K562 (cell line): ENCODE results near the gene ZNF154. TPM values are rescaled to one million over a fixed set of nuclear protein-coding genes. Genes with fewer than 3 reads are reported as not detected.

ENCODE experiments used
- ATAC-seq: fragments of 200-7000 bp; cut with Tn5 transposase; 3 replicates; pipeline ENCODE4 v1.9.1; 2020; ENCODE audit warnings: moderate library complexity
- BruUV-seq: library from RNA; stranded (reverse); fragments of 400-500 nt; replicated peaks from 2 replicates; lab custom pipeline; 2021; lab: Mats Ljungman, UMichigan
- CTCF ChIA-PET: fragments of 300-600 bp; formaldehyde crosslinking; extraction: SDS; loops from one replicate; lab custom pipeline; 2021; ENCODE audit warnings: low intra/inter-chr PET ratio; lab: Yijun Ruan, JAX
- POLR2A ChIA-PET: fragments of 300-600, 350-650 bp; sonication (Branson Sonifier 250); formaldehyde crosslinking; extraction: SDS; loops from one replicate; lab custom pipeline; 2021; ENCODE audit warnings: antibody characterized with exemption, inconsistent platforms; lab: Yijun Ruan, JAX
- DNase-seq, 4 experiments: peaks; one replicate each; pipeline versions ENCODE4 v3.0.0 to v3.0.0-alpha.2; 2011 to 2018; ENCODE audit warnings: low spot score in 3 of 4, mixed read lengths in 3 of 4; ENCODE audit errors: extremely low read depth in 1 of 4
- FAIRE-seq: peaks from 2 replicates; lab custom pipeline; 2011; peaks lifted over from hg19 to GRCh38; lab: Jason Lieb, UNC
- H2AFZ ChIP-seq: 2 replicates; pipeline ENCODE4 v1.6.0; 2011; ENCODE audit warnings: low read depth, low read length, control low read depth, inconsistent platforms
- H3K27ac ChIP-seq: fragments of 200-600 bp; 3 replicates; pipeline ENCODE4 v1.8.0; 2011; ENCODE audit warnings: low read depth, mild to moderate bottlenecking, control low read depth, inconsistent platforms, low read length, moderate library complexity, mixed read lengths; ENCODE audit errors: extremely low read depth
- H3K27me3 ChIP-seq, 2 experiments: fragments of 300-600 bp in 1 of 2; 2 replicates in 1 of 2; 3 replicates in 1 of 2; pipeline versions ENCODE4 v1.6.0 to v1.8.0; 2011; ENCODE audit warnings: inconsistent platforms in 2 of 2, low read length in 2 of 2, mild to moderate bottlenecking in 1 of 2, mixed read lengths in 1 of 2, moderate library complexity in 1 of 2; ENCODE audit not compliant: control insufficient read depth in 2 of 2, insufficient read depth in 2 of 2
- H3K36me3 ChIP-seq: fragments of 300-600 bp; 3 replicates; pipeline ENCODE4 v1.8.0; 2011; ENCODE audit warnings: mild to moderate bottlenecking, low read length, inconsistent platforms; ENCODE audit not compliant: control insufficient read depth, insufficient read depth
- H3K4me1 ChIP-seq, 2 experiments: fragments of 200-600 bp in 1 of 2; replicated peaks in 1 of 2; 2 replicates in 1 of 2; 3 replicates in 1 of 2; pipeline versions ENCODE4 v1.5.1 to v1.8.0; 2011; ENCODE audit warnings: inconsistent platforms in 2 of 2, low read length in 2 of 2, mild to moderate bottlenecking in 1 of 2, mixed read lengths in 1 of 2, moderate library complexity in 1 of 2; ENCODE audit not compliant: control insufficient read depth in 2 of 2, insufficient read depth in 2 of 2
- H3K4me2 ChIP-seq: 2 replicates; pipeline ENCODE4 v1.6.1; 2011; ENCODE audit warnings: low read length, control low read depth, inconsistent platforms, mixed read lengths; ENCODE audit not compliant: insufficient read depth
- H3K4me3 ChIP-seq: fragments of 200-600 bp; sonication (generic), shearing (Covaris generic); 2 replicates; pipeline ENCODE4 v1.5.1; 2016; ENCODE audit warnings: control low read depth, inconsistent platforms
- H3K79me2 ChIP-seq: fragments of 200-600 bp; 3 replicates; pipeline ENCODE4 v1.8.0; 2011; ENCODE audit warnings: low read length, inconsistent platforms; ENCODE audit not compliant: control insufficient read depth, insufficient read depth
- H3K9ac ChIP-seq, 2 experiments: 2 replicates each; pipeline versions ENCODE4 v1.6.0 to v1.6.1; 2011; ENCODE audit warnings: low read depth in 2 of 2, low read length in 2 of 2, control low read depth in 1 of 2, inconsistent platforms in 1 of 2, mild to moderate bottlenecking in 1 of 2, mixed read lengths in 1 of 2; ENCODE audit not compliant: insufficient read depth in 1 of 2
- H3K9me1 ChIP-seq: one replicate; pipeline ENCODE4 v1.6.0; 2011; ENCODE audit warnings: inconsistent platforms, mild to moderate bottlenecking, low read length, moderate library complexity; ENCODE audit not compliant: control insufficient read depth, insufficient read depth
- H3K9me3 ChIP-seq: replicated peaks from 2 replicates; pipeline ENCODE4 v1.5.1; 2011; ENCODE audit warnings: low read depth, low read length, inconsistent platforms; ENCODE audit not compliant: control insufficient read depth, insufficient read depth
- H4K20me1 ChIP-seq: replicated peaks from 2 replicates; pipeline ENCODE4 v1.6.1; 2011; ENCODE audit warnings: low read length, inconsistent platforms, mixed read lengths; ENCODE audit not compliant: control insufficient read depth, insufficient read depth
- ARID3B ChIP-seq: fragments of 250-450 bp; sonication (Bioruptor Pico); IDR thresholded peaks from 2 replicates; pipeline ENCODE4 v1.4.0; 2020; ENCODE audit warnings: borderline replicate concordance
- NEUROD1 ChIP-seq: fragments of 150-350 bp; IDR thresholded peaks from 2 replicates; pipeline ENCODE4 v1.6.1; 2014; ENCODE audit warnings: borderline replicate concordance, low read length, low read depth; ENCODE audit not compliant: partially characterized antibody
- PCBP2 ChIP-seq: fragments of 200-400 bp; formaldehyde crosslinking; IDR thresholded peaks from 2 replicates; pipeline ENCODE4 v1.6.1; 2018; ENCODE audit warnings: low read length, low read depth, mild to moderate bottlenecking, moderate library complexity; ENCODE audit not compliant: poor library complexity, severe bottlenecking
- SAFB2 ChIP-seq: fragments of 200-400 bp; formaldehyde crosslinking; IDR thresholded peaks from 2 replicates; pipeline ENCODE4 v1.6.1; 2018; ENCODE audit warnings: borderline replicate concordance, low read length, low read depth, moderate library complexity; ENCODE audit not compliant: severe bottlenecking
- TRIM25 ChIP-seq: fragments of 450-650 bp; IDR thresholded peaks from 2 replicates; pipeline ENCODE4 v1.7.0; 2016; ENCODE audit warnings: borderline replicate concordance
- ZFP30 ChIP-seq: fragments of 250-450 bp; sonication (Bioruptor Pico); IDR thresholded peaks from 2 replicates; pipeline ENCODE4 v1.8.0; 2022; ENCODE audit warnings: moderate library complexity, mild to moderate bottlenecking, inconsistent platforms, borderline replicate concordance
- ZNF75A ChIP-seq: fragments of 450-650 bp; formaldehyde crosslinking; IDR thresholded peaks from 2 replicates; pipeline ENCODE4 v1.4.0; 2020; ENCODE audit warnings: mild to moderate bottlenecking
- WGBS: fragments of 100-300 bp; shearing (Covaris generic); methylation state at CpG from one replicate; pipeline ENCODE4 v1.1.6; 2016; ENCODE audit warnings: low coverage, mixed read lengths; ENCODE audit not compliant: insufficient coverage; ENCODE audit errors: missing lambda C conversion rate; 5-methylcytosine and 5-hydroxymethylcytosine counted together
- in situ Hi-C: fragments of 300-500 bp; cut with MboI; formaldehyde crosslinking; loops from 4 replicates; pipeline ENCODE4 v1.15.0; 2018; ENCODE audit warnings: inconsistent platforms, mixed read lengths
- intact Hi-C: fragments of 100-400 bp; cut with micrococcal nuclease; formaldehyde crosslinking; loops from 2 replicates; pipeline ENCODE4 v1.14.2; 2022
- polyA plus RNA-seq, 8 experiments: library from polyadenylated mRNA; depleted of rRNA in 4 of 8; stranded (reverse) in 5 of 8; unstranded in 3 of 8; fragments of >200 nt; fragmentation: Nextera tagmentation in 2 of 8; fragmentation: Illumina TruSeq in 1 of 8; extraction: Ambion mirVana in 2 of 8; extraction: Trizol in 1 of 8; gene quantifications; 2 replicates each; pipeline versions ENCODE4 v1.2.1 to v1.2.3, GENCODE V29; 2011 to 2014; ENCODE audit warnings: inconsistent platforms in 1 of 8, missing spikeins in 1 of 8
- total RNA-seq, 7 experiments: library from RNA; depleted of rRNA in 6 of 7; stranded (reverse); fragments of >200 nt in 6 of 7; fragmentation: Illumina TruSeq in 2 of 7; extraction: Trizol in 2 of 7; gene quantifications; 2 replicates each; pipeline versions ENCODE4 v1.2.1 to v1.2.3, GENCODE V29; 2011 to 2021; ENCODE audit warnings: low replicate concordance in 1 of 7

Gene ZNF154
- total and polyA plus RNA-seq, 9 of the 15 experiments (the other 6 are each of a cell fraction or from before 2014, with no cell fraction given) = 0.06 to 0.11 (median 0.07) TPM; not detected in 6

GRCh38 chr19:57720878-57721277 lies 11.9 kb upstream of the ZNF154 start:
- no TSS peak for BruUV-seq
- intact Hi-C loops (no loop called here), in situ Hi-C loops (no loop called here)
- Histone ChIP-seq H3K4me2 (no peak overlapping the region), H3K9me1 (no peaks in the 10 kb centered on the region), H4K20me1 (no peaks in the 10 kb centered on the region), H3K79me2 (no peaks in the 10 kb centered on the region), H3K9ac (no peak overlapping the region), H3K4me3 (no peak overlapping the region), H2AFZ (no peak overlapping the region), H3K27ac (no peak overlapping the region), H3K4me1 (no peaks in the 10 kb centered on the region), H3K27me3 (no peaks in the 10 kb centered on the region), H3K9me3 (peaks cover 9% of the 10 kb centered on the region), H3K36me3 (peaks cover 15% of the 10 kb centered on the region)
- CTCF ChIA-PET = no interaction called here
- ATAC-seq (no peak), DNase-seq (no peak), FAIRE-seq (no peak)
- POLR2A ChIA-PET = no interaction called here
- 38% methylated on average over 10 of the region's 10 CpGs for WGBS
- no peak for TF ChIP-seq TRIM25
- TF ChIP-seq PCBP2 = no peak
- no peak for TF ChIP-seq SAFB2
- no peak for TF ChIP-seq ARID3B (CRISPR knock-in tag)
- no peak for TF ChIP-seq ZFP30 (CRISPR knock-in tag)
- no peak for TF ChIP-seq NEUROD1
- peak; percentile 94 for TF ChIP-seq ZNF75A
- TF ChIP-seq, all 486 proteins: peak for 1
